ENCODE results near the gene CCDC93. TPM values are rescaled to one million over a fixed set of nuclear protein-coding genes. Genes with fewer than 3 reads are reported as not detected.

CCDC93 gene
- 8.8 and 10.7 TPM in 2 replicates for total RNA-seq

GRCh38 chr2:118013724-118014491 lies at the start of gene CCDC93:
Gene CCDC93, minus strand, starts transcription at chr2:118014070. Its CDS starts 75 bp downstream, at chr2:118013995.

Other genes with a start within 250 kb of the CCDC93 start
- gene DDX18, start 199.4 kb downstream of the CCDC93 start, total RNA-seq, result 26.5 and 30.0 TPM in 2 replicates
- gene INSIG2, start 74.4 kb upstream of the CCDC93 start, total RNA-seq, result 5.5 and 8.1 TPM in 2 replicates

Data from cardiac ventricle fibroblast (primary cell).